Activated CD4-positive, alpha-beta T cell treated with anti-CD3 and anti-CD28 coated beads, Interleukin-2, amount 50 U/mL, for 4 hours (primary cell): ENCODE data around the gene HMG20B.

Experiments
- DNase-seq, 2 experiments: peaks; one replicate each; pipeline ENCODE4 v3.0.0-alpha.2; 2020

Gene HMG20B

GRCh38 chr19:3537438-3538240 is 35.1 kb upstream of the HMG20B start:
- DNase-seq: no peak

DNA sequence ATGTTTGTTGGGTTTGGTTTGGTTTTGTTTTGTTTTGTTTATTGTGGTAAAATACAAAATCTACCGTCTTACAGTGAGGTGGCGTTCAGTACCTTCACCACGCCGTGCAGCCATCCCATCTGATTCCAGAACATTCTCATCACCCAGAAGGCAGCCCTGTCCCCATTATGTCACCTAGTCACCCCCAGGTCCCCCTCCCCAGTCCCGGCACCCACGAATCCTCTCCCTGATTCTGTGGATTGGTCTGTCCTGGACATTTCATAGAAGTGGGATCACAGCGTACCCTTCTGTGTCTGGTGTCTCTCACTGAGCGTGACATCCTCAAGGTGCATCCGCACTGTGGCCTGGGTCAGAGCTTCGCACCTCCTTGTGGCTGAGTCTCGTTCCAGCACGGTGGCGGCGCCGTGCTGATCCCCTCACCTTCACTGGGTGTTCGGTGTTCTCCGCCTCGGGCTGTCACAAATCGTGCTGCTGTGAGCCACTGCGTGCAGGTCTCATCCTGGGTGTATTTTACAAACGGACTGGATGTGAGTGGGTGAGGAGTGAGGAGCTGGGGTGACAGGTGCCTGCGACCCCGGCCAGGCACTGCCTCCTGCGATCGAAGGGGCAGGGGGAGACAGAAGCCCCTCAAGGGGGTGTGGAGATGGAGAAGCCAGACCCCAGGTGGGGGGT is 34.4 kb upstream of the HMG20B start:
- no peak for DNase-seq

DNA sequence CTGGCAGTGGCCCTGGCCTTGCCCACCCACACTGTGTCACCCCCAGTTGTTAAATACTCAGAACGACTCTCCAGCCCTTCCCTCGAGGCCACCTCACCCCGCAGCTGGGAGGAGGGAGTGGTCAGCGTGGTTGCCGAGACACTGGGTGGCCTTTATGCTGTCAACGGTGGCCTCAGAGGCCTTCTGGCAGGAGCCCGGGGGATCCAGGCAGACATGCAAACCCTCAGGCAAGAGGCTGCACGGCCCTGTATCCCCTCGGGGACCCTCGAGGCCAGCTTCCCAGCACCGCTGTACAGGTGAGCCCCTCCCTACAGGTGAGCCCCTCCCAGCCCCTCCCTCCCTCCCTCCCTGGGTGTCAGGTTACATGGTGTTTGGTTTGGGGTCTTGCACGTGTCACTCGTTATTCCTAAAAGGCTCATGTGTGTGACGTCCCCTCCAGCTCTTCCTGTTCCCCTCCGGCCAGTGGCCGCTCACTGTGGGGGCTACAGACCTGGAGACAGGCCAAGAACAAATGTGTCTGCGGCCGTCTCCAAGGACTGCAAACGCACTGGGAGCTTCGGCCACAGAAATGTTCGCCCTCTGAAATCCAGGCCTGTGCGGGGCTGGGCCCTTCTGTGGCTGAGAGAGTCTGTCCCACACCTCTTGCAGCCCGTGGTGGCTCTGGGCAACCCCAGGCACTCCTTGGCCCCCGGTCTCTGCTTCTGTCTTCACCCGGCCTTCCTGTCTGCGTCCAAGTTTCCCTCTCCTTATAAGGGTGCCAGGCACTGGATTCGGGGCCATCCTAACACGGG is 33.6 kb upstream of the HMG20B start, which contains the start of gene TEKTIP1:
Gene TEKTIP1 (plus strand): TSS at position 210 of the 791 bp plus-strand sequence. CDS start 4 bp downstream, at position 214.
- DNase-seq: no peak

DNA sequence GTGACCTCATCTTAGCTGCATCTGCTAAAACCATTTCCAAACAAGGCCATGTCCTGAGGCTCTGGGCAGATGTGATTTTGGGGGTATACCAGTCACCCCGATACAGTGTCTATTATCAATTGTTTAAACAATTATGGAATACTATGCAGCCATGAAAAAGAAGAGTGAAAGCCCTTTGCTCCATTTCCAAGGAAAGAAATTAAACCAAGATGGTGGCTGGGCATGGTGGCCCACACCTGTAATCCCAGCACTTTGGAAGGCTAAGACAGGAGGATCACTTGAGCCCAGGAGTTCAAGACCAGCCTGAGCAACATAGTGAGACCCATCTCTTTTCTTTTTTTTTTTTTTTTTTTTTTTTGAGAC is 33.0 kb upstream of the HMG20B start:
- DNase-seq: no peak

DNA sequence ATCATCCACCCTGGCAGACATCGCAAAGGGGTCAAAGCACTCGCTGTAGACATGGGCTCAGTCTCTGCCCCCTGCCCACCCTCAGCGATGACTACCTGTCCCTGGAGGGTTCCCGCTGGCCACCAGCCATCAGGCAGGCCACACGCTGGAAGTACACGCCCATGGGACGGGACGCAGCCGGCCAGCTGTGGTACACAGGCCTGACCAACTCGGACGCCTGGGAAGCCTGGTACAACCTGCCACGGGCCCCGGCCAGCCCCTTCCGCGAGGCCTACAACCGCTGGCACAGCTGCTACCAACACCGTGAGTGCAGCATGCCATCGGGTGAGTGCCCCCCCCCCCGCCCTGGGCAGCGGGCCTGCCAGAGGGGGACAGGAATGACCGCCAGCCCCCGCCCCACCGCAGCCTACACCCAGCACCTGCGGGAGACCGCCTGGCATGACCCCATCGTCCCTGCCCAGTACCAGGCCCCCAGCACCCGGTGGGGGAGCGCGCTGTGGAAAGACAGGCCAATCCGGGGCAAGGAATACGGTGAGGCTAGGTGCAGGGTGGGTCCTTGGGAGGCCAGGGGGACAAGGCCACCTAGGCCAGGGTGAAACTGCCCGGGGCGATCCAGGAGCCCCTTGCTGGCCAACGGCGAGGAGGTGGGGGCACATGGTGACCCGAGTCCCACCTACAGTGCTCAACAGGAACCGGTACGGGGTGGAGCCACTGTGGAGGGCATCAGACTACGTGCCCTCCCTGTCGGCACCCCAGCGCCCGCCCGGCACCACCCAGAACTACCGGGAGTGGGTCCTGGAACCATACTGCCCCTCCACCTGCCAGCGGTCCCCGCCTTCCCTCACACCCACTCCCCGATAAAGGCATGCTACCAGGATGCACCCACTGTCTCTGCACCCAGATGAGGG is 29.3 kb upstream of the HMG20B start:
- no peak for DNase-seq

- DNase-seq: no peak
These were observed 28.7 kb upstream of the HMG20B start for GRCh38 chr19:3544058-3544376.

DNA sequence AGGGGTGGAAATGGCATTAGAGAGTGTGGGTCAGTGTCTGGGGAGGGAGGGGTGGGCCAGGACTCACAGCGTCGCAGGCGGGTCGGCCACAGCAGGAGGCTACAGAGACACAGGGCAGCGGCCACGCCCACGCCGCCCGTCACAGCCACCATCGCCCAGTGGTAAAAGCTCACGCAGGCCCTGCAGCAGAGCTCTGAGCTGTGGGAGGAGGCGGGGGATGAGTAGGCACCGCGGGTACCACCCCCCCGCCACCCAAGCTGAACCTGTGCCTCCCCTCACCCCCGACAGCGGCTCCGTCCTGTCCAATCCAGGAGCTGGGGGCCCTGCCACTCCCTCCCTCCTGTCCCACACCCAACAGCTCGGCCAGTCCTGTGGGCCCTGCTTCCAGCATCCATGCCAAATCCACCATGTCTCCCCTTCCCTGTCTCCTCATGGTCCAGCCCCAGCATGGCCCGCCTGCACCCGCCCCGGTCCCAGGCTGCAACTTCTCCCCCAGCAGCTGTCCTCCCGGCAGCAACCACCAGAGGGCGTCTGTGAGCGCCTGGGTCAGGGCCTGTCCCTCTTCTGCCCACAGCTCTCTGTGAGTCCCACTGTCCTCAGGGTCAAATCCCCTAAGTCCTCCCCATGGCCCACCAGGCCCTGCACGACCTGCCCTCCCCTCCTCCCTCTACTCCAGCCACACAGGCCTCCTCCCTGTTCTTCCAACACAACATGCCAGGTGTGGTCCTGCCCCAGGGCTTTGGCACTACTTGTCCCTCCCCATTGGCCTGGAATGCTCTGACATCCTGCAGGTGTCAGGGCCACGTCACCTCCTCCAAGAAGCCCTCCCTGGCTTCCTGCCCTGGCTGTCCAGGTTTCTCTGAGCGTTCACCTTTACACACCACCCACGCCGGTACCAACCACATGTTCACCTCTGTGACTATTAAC is 27.7 kb upstream of the HMG20B start:
- DNase-seq: peak; percentile 73 to 74

DNA sequence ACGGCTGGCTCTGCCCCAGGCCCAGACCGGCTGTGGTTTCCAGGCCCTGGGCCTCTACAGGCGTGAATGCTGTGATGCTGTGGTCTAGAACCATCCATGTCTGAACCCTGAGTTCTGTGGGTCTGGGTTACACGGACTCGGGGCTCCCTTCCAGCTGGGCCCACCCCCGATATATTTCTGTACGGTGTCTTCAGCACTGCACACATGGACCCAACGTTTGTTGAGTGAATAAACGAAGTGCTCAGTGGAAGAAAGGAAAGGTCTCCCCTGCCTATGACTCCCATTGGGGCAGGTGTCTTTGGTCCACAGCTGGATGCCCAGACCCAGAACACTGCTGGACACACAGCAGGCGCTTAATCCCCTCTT is 27.1 kb upstream of the HMG20B start:
- DNase-seq: no peak

DNA sequence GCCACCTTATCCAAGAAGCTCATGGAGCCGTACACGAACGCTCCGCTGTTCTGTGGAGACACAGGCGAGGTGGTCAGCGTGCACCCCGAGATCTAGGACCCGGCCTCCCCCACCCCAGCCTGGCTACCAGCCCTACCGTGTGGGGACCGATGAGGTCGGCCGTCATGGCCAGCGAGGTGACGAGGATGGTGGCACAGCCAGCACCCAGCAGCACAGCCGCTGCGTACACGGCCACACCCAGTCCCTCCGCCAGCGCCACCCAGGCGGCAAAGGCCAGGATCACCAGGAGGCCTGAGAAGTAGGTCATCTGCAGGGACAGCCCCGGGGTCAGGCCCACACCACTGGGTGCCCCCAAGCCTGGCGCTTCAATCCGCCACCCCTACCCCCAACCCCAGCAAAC is 26.6 kb upstream of the HMG20B start:
- no peak for DNase-seq

DNA sequence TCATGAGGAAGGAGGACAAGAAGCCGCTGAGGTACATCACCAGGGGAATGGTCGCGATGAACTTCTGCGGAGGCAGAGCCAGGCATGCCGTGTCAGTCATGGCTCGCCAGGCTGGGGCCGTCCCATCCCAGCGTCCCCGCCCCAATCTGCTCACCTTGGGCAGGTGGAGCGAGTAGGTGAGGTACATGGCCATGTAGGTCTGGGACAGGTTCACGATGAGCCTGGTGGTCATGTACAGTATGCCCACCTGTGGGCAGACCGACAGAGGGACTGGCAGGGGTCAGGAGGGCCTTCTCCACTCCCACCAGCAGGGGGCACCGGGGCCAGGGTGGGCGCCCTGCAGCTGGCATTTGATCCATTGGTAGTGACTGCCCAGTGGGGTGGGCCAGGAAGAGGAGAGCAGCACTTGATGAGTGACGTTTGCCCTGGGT is 25.4 kb upstream of the HMG20B start:
- DNase-seq: no peak

DNA sequence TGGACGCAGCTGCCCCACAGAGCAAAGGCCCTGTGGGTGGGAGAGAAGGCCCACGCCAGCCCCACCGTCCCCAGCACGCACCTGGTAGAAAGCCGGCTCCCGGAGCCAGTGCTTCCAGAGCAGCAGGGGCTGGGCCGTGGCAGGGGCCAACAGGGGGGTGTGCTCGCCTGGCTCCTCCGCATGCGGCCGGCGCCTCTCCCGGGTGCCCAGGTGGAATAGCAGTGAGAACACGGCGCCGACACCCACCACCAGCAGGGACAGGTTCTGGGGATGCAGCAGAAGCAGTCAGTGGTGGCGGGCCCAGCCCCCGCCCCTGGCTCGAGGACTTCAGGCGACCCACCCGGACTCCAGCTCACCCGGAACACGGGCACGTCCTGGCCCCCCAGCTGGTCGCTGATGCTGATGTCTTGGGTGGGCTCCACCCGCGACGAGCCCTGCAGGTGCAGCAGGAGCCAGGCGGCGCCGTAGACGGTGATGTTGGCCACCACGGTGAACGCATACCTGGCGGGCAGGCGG is 24.9 kb upstream of the HMG20B start:
- DNase-seq: no peak

DNA sequence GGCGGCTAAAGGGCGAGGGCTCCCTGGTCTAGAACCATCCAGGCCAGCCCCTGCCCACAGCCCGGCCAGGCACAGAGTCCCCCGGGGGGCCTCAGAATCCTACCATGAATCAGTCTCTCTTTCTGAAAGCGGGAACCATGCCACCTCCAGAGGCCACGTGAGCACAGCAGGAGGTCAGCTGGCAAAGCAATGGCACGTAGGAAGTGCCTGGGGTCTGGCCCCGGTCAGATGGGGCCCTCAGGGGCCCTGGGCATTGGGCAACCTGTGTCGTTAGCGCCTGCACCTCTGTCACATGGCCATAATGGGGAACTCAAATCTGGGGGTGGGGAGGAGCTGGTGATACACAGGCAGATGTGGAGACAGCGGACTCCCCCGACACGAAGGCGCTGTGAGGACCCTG is 24.1 kb upstream of the HMG20B start:
- DNase-seq: no peak

- DNase-seq: no peak
These were observed 22.9 kb upstream of the HMG20B start for GRCh38 chr19:3549816-3550215.

DNA sequence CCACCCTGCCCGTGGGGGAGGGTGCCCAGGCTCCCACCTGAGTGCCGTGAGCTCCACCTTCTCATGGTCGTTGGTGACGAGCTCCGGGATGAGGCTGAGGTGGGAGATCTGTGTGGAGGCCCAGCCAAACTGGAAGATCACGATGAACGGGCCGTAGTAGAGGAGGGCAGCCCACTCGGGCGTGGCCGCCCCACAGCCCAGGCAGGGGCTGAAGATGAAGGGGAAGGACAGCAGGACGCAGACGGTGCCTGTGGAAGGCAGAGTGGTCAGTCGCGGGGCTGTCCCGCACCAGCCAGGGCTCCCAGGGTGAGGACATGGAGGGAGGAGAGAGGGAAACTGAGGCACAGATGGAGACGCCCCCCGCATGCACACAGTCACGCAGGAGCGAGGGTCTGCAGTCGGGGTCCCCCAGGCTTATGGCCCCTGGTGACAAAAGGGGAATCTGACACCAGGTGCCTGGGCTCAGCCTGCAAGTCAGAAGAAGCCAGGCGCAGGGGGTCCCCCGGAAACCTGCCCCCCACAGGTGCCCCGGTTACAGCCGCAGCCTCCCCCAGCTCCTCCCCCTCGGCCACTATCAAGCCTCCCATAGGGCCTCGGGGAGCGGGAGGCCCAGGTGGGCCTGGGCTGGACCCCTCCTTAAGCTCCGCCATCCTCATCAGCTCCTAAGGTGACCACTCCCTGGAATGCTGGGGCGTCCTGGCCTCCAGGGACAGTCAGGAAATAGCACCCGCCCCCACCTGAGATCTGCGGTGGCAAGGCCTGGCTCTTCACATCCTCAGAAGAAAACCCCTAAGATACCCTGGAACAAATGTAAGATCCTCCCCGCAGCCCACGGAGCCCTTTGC is 21.6 kb upstream of the HMG20B start:
- DNase-seq: no peak

GRCh38 chr19:3551792-3552095 is 21.0 kb upstream of the HMG20B start:
- no peak for DNase-seq

GRCh38 chr19:3554254-3555083 is 18.3 kb upstream of the HMG20B start:
- DNase-seq: no peak

DNA sequence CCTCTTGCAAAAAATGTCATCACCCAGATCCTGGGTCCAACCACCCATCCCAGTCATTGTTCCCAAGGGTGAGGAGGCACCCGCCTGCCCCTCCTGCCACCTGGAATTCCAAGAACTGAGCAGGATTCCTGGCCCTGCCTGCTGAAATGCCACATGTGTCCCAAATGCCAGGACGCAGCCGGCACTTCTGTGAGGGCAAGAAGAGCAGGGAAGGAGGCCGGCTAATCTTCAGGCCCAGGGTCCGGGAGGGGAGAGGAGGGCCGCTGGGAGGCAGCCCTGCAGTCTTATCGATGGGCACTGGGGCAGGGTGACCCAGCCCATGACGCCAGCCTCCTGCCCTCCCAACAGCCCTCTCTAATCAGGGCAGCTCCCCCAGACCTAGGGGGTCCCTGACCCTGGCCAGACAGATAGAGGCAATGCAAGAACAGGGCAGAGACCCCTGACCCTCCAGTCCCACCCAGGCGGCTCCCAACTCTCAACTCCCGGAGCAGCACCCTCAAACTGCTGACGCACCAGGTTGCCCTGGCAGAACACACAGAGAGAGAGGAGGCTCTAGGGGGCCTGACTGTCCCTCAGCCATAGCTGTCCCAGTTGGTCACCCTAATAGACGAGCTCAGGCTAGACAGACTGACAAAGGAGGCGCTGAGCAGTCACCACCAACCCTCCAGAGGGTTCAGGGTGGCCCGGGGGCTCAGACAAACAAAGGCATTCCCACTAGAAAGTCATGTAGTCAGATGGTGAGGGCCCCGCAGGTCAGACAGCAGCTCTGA is 16.9 kb upstream of the HMG20B start:
- DNase-seq: no peak

- DNase-seq: no peak
These were observed 16.2 kb upstream of the HMG20B start for GRCh38 chr19:3556423-3556977.
